Astrocyte of the hippocampus (primary cell): ENCODE data around the gene CTR9.
"Not testable (repeated sequence)": the region's sequence is repeated elsewhere in the genome, so short reads cannot be mapped to it uniquely, and the experiment has no call there.

ENCODE experiments used
- DNase-seq: peaks from one replicate; pipeline ENCODE4 v3.0.0; 2011; ENCODE audit warnings: low read depth, low spot score

CTR9 gene

DNA sequence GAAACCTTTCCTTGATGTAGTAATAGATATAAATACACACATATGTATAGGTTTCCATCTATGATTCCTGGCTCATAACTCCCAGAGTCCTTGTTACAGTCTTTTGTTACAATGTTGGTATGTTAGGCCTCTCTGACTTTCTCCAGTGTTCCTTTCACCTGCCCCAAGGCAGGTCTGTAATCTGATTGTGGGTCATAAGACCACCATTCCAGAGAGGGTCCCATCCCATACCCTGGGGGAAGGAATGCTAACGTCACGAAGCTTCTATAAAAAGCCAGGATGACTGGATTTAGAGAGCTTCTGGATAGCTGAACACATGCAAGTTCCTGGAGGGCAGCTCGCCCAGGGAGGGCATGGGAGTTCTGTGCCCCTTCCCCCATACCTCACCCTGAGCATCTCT lies 71.4 kb downstream of the CTR9 start:
- DNase-seq: not testable (repeated sequence)

DNA sequence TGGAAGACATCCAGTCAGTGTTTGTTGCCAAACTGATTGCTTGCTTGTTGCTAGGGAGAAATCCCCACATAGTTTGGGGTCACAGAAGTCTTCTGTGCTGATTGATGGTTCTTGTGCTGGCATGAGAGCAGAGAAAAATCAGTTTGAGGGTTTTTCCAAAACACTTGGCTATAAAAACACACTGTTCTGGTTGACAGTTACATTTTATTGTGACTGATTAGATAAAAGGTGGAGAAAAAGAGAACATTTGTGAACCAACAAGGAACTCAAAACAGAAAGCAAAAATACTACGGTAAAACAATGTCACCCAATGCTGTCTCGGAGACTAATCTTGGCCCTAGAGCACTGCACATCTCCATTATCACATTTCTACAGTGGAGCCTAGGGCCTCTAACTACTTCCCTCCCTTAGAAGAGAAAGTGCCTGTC lies 72.1 kb downstream of the CTR9 start:
- peak; percentile 35 for DNase-seq

GRCh38 chr11:10824888-10825287 lies 73.8 kb downstream of the CTR9 start:
- DNase-seq: no peak

DNA sequence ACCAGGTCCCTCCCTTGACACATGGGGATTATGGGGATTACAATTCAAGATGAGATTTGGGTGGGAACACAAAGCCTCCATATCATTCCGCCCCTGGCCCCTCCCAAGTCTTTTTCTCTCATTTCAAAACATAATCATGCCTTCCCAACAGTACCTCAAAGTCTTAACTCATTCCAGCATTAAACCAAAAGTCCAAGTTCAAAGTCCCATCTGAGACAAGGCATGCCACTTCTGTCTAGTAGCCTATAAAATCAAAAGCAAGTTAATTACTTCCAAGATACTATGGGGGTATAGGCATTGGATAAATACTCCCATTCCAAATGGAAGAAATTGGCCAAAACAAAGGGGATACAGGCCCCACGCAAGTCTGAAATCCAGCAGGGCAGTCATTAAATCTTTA lies 77.4 kb downstream of the CTR9 start:
- no peak for DNase-seq

DNA sequence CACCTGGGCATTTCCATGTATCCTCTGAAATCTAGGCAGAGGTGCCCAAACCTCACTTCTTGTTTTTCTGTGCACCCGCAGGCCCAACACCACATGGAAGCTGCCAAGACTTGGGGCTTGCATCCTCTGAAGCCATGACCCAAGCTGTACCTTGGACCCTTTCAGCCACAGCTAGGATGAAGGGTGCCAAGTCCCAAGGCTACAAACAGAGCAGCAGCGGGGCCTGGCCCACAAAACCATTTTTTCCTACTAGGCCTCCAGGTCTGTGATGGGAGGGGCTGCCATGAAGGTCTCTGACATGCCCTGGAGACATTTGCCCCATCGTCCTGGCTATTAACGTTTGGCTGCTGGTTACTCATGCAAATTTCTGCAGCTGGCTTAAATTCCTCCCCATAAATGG lies 78.1 kb downstream of the CTR9 start:
- DNase-seq: no peak
